Activated CD8-positive, alpha-beta memory T cell treated with anti-CD3 and anti-CD28 coated beads, Interleukin-2, amount 10 ng/mL, durations not matched to agents 7 days and 5 days (primary cell): ENCODE data around the gene ZC3H18. TPM values are rescaled to one million over a fixed set of nuclear protein-coding genes. Genes with fewer than 3 reads are reported as not detected.

Experiments used
- ATAC-seq: fragments of 150-1000 bp; cut with Tn5 transposase; one replicate; pipeline ENCODE4 v1.10.0; 2021; ENCODE audit warnings: moderate library complexity
- CTCF ChIA-PET: fragments of 350-600 bp; sonication (Branson Sonifier 250); formaldehyde crosslinking; loops from one replicate; lab custom pipeline; 2021; ENCODE audit warnings: antibody characterized with exemption; lab: Charles Lee
- DNase-seq: peaks from one replicate; pipeline ENCODE4 v3.0.0-alpha.2; 2020
- H3K27ac Mint-ChIP-seq: one replicate; pipeline ENCODE4 v1.8.0; 2021; ENCODE audit warnings: mild to moderate bottlenecking, mixed read lengths
- H3K27me3 Mint-ChIP-seq: one replicate; pipeline ENCODE4 v1.8.0; 2021; ENCODE audit warnings: mixed read lengths
- H3K36me3 Mint-ChIP-seq: one replicate; pipeline ENCODE4 v1.8.0; 2021; ENCODE audit warnings: mild to moderate bottlenecking, mixed read lengths
- H3K4me1 Mint-ChIP-seq: one replicate; pipeline ENCODE4 v1.8.0; 2021; ENCODE audit warnings: mixed read lengths
- H3K4me3 Mint-ChIP-seq: one replicate; pipeline ENCODE4 v1.8.0; 2021; ENCODE audit warnings: mild to moderate bottlenecking, moderate library complexity, mixed read lengths
- H3K9me3 Mint-ChIP-seq: one replicate; pipeline ENCODE4 v1.8.0; 2022; ENCODE audit warnings: low read depth, mixed read lengths
- total RNA-seq, 2 experiments: library from RNA; stranded (reverse); gene quantifications; one replicate each; pipeline ENCODE4 v1.2.3, GENCODE V29; 2021

ZC3H18 gene
- total RNA-seq, 2 experiments from 2014 or later = 88.1 to 93.9 TPM

DNA sequence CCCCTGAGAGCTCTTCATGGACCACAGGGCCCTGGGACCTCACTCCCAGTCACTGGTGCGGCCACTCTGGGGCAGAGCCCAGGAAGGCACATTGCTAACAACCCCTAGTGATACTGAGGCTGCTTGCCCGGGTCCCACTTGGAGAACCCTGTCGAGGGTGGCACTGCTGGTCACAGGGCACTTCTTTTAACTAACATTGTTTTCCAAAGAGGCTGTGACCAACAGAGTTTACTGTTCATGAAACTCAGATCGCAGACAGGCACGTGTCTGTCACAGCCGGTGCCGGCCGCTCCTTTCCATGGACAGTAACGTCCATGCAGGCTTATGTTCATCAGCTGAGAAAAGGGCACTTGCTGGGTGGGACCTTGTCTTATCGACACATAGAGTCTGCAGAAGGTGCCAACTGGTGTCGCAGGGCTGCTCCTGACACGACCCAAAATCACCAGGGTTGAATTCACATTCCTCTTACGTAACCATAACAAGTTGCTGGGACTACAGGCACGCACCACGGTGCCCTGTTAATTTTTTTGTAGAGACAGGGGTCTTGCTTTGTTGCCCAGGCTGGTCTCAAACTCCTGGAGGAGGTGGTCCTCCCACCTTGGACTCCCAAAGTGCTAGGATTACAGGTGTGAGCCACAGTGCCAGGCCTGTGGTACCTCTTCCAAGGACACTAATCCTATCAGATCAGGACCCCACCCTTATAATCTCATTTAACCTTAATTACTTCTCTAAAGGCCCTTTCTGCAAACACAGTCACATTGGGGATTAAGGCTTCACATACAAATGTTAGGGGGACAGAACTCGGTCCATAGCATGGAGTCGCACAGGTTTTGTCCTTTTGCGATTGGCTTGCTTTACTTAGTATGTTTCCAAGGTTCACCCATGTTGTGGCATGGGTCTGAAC is 1.2 kb upstream of the ZC3H18 start:
- ATAC-seq (no peak), DNase-seq (no peak)
- peak overlapping the region; percentile 77 for H3K4me3 Mint-ChIP-seq
- peak overlapping the region; percentile 53 for H3K27ac Mint-ChIP-seq
- H3K9me3 Mint-ChIP-seq = no peaks in the 10 kb centered on the region
- peaks cover 3% of the 10 kb centered on the region for H3K36me3 Mint-ChIP-seq
- H3K27me3 Mint-ChIP-seq = no peaks in the 10 kb centered on the region
- H3K4me1 Mint-ChIP-seq = peaks cover 32% of the 10 kb centered on the region
- CTCF ChIA-PET = interaction anchor here (1.2 to 2.2 kb wide), 5 partner anchors 13 to 212 kb away, joined by 3 to 10 read pairs (median 6); partner anchors contain the start of gene ZFPM1

DNA sequence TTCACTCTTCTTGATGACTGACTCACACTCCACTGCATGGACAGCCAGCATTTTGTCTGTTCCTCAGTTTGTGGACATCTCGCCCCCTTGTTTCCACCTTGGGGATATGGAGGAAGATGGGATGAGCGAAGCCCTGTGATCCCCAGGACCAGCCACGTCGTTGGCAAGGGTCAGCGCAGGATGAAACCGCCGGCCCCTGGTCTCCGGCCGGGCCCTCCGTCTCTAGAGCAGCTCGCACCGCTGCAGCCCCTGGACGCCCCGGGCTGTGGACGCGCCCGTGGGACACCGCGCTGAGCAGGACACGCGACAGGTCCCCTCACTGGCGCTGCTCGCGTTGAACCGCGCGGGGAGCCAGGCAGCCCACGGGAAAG is 604 bp upstream of the ZC3H18 start:
- CTCF ChIA-PET = interaction anchor here (0.6 to 2.2 kb wide), 20 partner anchors 9 to 805 kb away, joined by 3 to 10 read pairs (median 5); partner anchors contain the start of genes BANP and ZFPM1
- peak overlapping the region; percentile 77 for H3K4me3 Mint-ChIP-seq
- H3K9me3 Mint-ChIP-seq = no peaks in the 10 kb centered on the region
- DNase-seq (no peak), ATAC-seq (peak; percentile 31)
- no peaks in the 10 kb centered on the region for H3K27me3 Mint-ChIP-seq
- peaks cover 32% of the 10 kb centered on the region for H3K4me1 Mint-ChIP-seq
- peak overlapping the region; percentile 53 for H3K27ac Mint-ChIP-seq
- peaks cover 3% of the 10 kb centered on the region for H3K36me3 Mint-ChIP-seq

DNA sequence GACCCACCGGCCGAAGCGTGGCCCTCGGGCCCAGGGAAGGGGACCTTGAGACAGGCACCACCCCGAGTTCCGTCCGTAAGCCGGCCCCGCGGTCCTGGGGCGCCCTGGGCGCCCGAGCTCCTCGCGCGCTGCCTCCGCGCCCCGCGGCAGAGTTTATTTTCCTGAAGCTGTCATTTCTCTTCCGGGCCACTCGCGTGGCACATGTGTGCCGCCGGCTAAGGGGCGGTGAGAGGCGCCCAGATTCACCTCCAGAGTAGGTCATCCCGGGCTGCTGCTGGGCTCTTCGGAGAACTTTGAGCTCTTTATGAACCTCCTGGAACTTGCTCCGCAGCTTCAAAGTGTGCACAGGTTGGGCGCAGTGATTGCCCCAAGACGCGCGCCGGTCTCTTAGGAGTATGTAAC is 489 bp downstream of the ZC3H18 start:
- Mint-ChIP-seq H3K9me3 (no peaks in the 10 kb centered on the region), H3K27ac (peak overlapping the region; percentile 73), H3K27me3 (no peaks in the 10 kb centered on the region), H3K36me3 (peaks cover 8% of the 10 kb centered on the region), H3K4me3 (peak overlapping the region; percentile 87), H3K4me1 (peaks cover 35% of the 10 kb centered on the region)
- CTCF ChIA-PET = interaction anchor here (0.7 to 2.2 kb wide), 21 partner anchors 11 to 802 kb away, joined by 3 to 10 read pairs (median 5); partner anchors contain the start of genes BANP and ZFPM1
- ATAC-seq (peak; percentile 57), DNase-seq (peak; percentile 66)

DNA sequence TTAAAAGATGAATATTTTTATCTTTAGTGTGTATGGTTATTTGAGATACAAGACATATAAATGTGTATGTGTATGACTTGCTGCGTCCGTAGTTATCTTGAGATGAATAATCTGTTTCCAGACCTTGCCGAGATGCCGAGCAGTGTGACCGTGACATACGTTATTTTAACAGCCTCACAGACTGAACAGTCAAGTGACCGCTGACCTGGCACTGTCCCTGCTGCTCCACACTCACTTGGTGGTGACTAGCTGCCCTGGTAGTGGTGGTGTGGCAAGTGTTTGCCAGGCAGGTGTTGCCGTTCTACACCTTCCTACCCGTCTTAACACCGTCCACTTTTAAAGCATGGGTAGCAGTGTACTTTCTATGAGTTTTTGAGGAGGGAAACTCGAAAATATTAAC is 5.0 kb downstream of the ZC3H18 start:
- no peak overlapping the region for H3K4me3 Mint-ChIP-seq
- peaks cover 40% of the 10 kb centered on the region for H3K4me1 Mint-ChIP-seq
- DNase-seq (no peak), ATAC-seq (no peak)
- no peaks in the 10 kb centered on the region for H3K9me3 Mint-ChIP-seq
- H3K27ac Mint-ChIP-seq = no peak overlapping the region
- H3K36me3 Mint-ChIP-seq = peaks cover 24% of the 10 kb centered on the region
- no peaks in the 10 kb centered on the region for H3K27me3 Mint-ChIP-seq
- CTCF ChIA-PET = no interaction called here

DNA sequence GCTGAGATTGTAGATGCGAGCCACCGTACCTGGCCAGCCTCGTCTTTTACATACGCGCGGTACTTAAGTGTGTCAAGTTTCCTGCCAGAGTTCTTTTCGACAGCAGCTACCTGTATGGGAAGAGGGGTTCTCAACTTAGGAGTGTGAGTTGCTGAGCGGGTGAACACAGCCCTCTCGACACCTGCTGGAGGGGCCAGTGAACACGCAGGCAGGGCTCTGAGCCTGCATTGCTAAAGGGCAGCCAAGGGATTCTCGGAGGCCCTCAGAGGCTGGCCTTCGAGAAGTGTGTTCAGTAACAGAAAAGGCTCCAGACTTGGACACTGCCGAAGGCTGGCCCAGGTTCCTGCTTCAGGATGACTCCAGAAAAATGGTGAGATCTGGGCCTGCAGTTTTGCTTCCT is 6.1 kb downstream of the ZC3H18 start:
- no peaks in the 10 kb centered on the region for H3K9me3 Mint-ChIP-seq
- ATAC-seq (no peak), DNase-seq (no peak)
- H3K27me3 Mint-ChIP-seq = no peaks in the 10 kb centered on the region
- CTCF ChIA-PET = no interaction called here
- H3K36me3 Mint-ChIP-seq = peaks cover 24% of the 10 kb centered on the region
- no peak overlapping the region for H3K27ac Mint-ChIP-seq
- H3K4me3 Mint-ChIP-seq = no peak overlapping the region
- H3K4me1 Mint-ChIP-seq = peaks cover 36% of the 10 kb centered on the region

DNA sequence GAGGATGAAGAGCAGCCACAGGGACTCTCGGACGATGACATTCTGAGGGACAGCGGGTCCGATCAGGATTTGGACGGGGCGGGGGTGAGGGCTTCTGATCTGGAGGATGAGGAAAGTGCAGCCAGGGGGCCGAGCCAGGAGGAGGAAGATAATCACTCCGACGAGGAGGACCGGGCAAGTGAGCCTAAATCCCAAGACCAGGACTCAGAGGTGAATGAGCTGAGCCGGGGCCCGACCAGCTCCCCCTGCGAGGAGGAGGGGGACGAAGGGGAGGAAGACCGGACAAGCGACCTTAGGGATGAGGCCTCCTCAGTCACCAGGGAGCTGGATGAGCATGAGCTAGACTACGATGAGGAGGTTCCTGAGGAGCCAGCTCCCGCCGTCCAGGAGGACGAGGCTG is 7.0 kb downstream of the ZC3H18 start:
- peaks cover 28% of the 10 kb centered on the region for H3K36me3 Mint-ChIP-seq
- peaks cover 32% of the 10 kb centered on the region for H3K4me1 Mint-ChIP-seq
- no peak overlapping the region for H3K4me3 Mint-ChIP-seq
- H3K9me3 Mint-ChIP-seq = no peaks in the 10 kb centered on the region
- no peaks in the 10 kb centered on the region for H3K27me3 Mint-ChIP-seq
- H3K27ac Mint-ChIP-seq = no peak overlapping the region
- ATAC-seq (no peak), DNase-seq (no peak)
- CTCF ChIA-PET = no interaction called here

DNA sequence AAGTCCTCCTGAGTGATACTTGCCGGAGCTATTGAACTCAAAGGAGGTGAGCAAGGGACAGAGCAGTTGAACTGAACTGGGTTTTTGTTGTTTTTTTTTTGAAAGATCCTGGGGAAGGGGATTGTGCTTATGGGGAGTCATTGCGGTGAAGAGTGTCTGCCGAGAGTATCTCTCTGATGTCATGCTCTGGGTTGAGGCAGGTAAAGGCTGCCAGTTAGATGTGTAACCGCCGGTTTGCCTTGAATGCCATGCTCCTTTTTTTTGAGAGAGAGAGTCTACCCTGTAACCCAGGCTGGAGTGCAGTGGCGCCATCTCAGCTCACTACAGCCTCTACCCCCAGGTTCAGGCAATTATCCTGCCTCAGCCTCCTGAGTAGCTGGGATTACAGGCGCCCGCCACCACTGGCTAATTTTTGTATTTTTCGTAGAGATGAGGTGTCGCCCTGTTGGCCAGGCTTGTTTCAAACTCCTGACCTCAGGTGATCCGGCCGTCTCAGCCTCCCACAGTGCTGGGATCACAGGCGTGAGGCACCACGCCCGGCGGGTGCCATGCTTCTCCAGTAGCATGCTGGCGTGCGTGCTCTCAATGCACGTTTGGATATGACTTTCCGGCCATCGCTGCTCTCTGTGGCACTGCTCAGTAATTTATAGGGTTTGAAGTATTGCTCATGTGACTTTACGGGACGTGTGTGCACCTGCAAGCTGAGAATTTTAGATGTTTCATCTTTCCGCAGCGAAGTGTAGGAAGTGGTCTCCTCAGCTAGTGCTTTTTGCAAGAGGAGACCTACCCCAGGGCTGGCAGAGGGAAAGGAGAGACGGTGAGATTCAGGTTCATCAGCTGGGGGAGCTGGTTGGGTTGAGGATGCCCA is 8.5 kb downstream of the ZC3H18 start:
- H3K36me3 Mint-ChIP-seq = peaks cover 27% of the 10 kb centered on the region
- H3K27me3 Mint-ChIP-seq = no peaks in the 10 kb centered on the region
- DNase-seq (no peak), ATAC-seq (peak; percentile 24)
- peak overlapping the region; percentile 31 for H3K27ac Mint-ChIP-seq
- no peak overlapping the region for H3K4me3 Mint-ChIP-seq
- H3K9me3 Mint-ChIP-seq = no peaks in the 10 kb centered on the region
- H3K4me1 Mint-ChIP-seq = peaks cover 34% of the 10 kb centered on the region
- CTCF ChIA-PET = no interaction called here

DNA sequence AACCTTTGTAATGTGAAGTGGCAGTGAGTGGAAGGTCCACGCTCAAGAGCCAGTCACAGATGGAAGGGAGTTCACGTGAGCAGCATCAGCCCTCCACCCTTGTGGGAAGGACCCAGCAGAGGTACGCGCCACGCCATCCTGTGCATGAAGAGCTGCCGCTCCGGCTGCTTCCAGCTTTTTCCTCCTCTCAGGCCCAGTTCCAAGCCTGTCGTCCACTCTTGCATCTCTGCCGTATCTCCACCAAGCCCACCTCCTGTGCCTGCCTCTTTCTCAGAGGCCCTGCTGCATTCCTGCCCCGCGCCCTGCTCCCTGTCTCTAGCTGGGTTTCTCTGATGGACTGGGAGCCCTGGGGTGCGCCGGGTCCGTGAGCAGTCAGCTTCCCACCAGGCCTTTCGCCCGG is 10.2 kb downstream of the ZC3H18 start:
- no peaks in the 10 kb centered on the region for H3K27me3 Mint-ChIP-seq
- ATAC-seq (no peak), DNase-seq (no peak)
- peaks cover 25% of the 10 kb centered on the region for H3K36me3 Mint-ChIP-seq
- CTCF ChIA-PET = no interaction called here
- H3K9me3 Mint-ChIP-seq = no peaks in the 10 kb centered on the region
- no peak overlapping the region for H3K4me3 Mint-ChIP-seq
- peaks cover 38% of the 10 kb centered on the region for H3K4me1 Mint-ChIP-seq
- H3K27ac Mint-ChIP-seq = no peak overlapping the region

DNA sequence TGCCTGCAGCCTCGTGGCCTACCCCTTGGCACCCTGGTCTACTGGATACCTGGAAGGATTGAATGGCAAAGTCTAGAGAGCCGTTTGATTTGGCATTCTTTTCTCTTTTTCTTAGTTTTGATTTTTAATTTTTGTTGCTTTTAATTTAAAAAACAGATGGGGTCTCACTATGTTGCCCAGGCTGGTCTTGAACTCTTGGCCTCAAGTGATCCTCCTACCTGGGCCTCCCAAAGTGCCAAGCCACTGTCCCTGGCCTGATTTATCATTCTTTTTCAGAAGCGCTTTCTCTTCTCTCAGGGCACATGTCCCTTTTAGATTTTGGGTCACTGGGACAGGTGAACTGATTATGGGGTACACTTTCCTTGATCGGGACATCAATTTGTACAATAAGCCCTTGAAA is 10.8 kb downstream of the ZC3H18 start:
- no peak for DNase-seq
- no peaks in the 10 kb centered on the region for H3K27me3 Mint-ChIP-seq
- CTCF ChIA-PET = interaction anchor here (1.9 kb wide), 1 partner anchor 11 kb away, joined by 10 read pairs; the partner anchor contains the start of gene ZC3H18
- no peak for ATAC-seq
- H3K36me3 Mint-ChIP-seq = peaks cover 22% of the 10 kb centered on the region
- no peak overlapping the region for H3K27ac Mint-ChIP-seq
- no peaks in the 10 kb centered on the region for H3K9me3 Mint-ChIP-seq
- peaks cover 43% of the 10 kb centered on the region for H3K4me1 Mint-ChIP-seq
- H3K4me3 Mint-ChIP-seq = no peak overlapping the region

DNA sequence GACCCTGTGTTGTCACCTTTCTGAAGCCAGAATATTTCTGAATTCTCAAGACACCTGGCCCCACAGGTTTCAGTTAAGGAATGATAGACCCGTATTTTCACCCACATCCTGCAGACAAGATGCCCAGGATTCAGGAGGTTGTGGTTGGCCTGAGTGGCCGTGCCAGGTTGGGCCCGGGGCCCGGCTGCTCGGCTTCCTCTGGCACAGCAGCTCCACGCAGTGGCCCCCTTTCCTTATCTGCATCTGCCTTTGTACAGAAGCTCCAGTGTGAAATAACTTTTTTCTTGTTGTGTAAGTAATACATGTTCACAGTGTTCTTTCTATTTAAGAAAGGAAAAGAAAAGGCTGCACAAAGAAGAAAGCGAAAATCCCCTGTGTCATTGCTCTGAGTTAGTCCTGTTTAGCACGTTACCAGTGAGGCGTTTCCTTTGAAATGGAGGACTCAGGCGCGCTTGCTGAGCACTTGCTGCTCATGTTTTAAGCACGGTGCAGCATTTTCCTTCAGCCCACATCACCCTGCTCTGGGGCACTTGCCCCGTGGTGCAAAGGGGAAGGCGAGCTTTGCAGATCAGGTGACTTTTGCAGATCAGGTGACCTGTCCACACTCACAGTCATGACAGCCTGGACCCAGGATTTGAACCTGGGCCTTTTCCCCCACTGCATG is 12.8 kb downstream of the ZC3H18 start:
- no peak for ATAC-seq
- H3K27me3 Mint-ChIP-seq = no peaks in the 10 kb centered on the region
- peaks cover 25% of the 10 kb centered on the region for H3K36me3 Mint-ChIP-seq
- no peaks in the 10 kb centered on the region for H3K9me3 Mint-ChIP-seq
- peaks cover 46% of the 10 kb centered on the region for H3K4me1 Mint-ChIP-seq
- peak overlapping the region; percentile 45 for H3K27ac Mint-ChIP-seq
- H3K4me3 Mint-ChIP-seq = no peak overlapping the region
- no peak for DNase-seq
- CTCF ChIA-PET = interaction anchor here (1.9 kb wide), 2 partner anchors 13 to 37 kb away, joined by 5 to 10 read pairs; partner anchors contain the start of gene ZC3H18

DNA sequence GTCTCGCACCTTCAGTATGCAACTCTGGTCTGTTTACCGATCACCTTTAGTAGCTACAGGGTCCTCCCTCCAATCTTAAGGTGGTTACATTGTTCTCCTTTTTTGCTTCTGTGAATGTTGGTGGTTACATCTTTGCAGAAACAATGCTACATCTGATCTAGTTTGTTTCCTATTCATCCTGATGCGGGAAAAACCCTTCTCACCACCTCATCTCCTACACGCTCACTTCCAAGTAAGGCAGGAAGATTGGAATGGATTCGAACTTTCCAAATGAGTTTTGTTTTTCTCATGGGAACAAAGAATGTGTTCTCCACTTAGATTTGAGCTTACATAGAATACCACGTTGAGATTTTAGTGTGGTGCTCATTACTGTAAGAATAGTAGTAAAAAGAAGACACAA is 14.5 kb downstream of the ZC3H18 start:
- Mint-ChIP-seq H3K27ac (peak overlapping the region; percentile 10), H3K36me3 (peaks cover 36% of the 10 kb centered on the region), H3K9me3 (no peaks in the 10 kb centered on the region), H3K27me3 (no peaks in the 10 kb centered on the region), H3K4me3 (no peak overlapping the region), H3K4me1 (peaks cover 55% of the 10 kb centered on the region)
- CTCF ChIA-PET = interaction anchor here (0.9 to 1.9 kb wide), 4 partner anchors 11 to 48 kb away, joined by 3 to 5 read pairs (median 4); no protein-coding TSS in a partner anchor
- DNase-seq (no peak), ATAC-seq (no peak)

DNA sequence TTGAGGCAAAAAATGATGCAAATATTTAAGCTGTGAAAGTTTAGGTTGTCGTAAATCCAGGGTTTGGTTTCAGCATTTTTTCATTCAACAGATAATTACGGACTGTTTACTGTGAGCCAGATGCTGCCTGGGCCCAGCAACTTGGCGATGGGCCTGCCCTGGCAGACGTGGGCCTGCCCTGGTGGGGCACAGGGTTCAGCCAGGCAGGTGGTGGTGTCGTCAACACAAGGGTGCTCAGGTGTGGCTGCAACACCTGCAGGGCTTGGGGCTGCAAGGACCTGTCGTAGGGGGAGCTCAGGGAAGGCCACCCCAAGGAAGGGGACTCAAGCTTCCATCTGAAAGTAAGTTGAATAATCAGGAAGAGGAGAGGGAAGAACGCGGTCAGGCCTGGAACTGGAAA is 15.1 kb downstream of the ZC3H18 start:
- peaks cover 40% of the 10 kb centered on the region for H3K36me3 Mint-ChIP-seq
- no peak for DNase-seq

More for the DNA sequence above, 15.1 kb downstream of the ZC3H18 start:
- Mint-ChIP-seq H3K27ac (peak overlapping the region; percentile 25), H3K27me3 (no peaks in the 10 kb centered on the region), H3K9me3 (no peaks in the 10 kb centered on the region), H3K4me1 (peaks cover 60% of the 10 kb centered on the region), H3K4me3 (no peak overlapping the region)
- CTCF ChIA-PET = interaction anchor here (0.9 to 1.9 kb wide), 4 partner anchors 10 to 47 kb away, joined by 3 to 5 read pairs (median 4); no protein-coding TSS in a partner anchor
- no peak for ATAC-seq
